ENCODE measurements around the gene POLR3H.

POLR3H gene

DNA sequence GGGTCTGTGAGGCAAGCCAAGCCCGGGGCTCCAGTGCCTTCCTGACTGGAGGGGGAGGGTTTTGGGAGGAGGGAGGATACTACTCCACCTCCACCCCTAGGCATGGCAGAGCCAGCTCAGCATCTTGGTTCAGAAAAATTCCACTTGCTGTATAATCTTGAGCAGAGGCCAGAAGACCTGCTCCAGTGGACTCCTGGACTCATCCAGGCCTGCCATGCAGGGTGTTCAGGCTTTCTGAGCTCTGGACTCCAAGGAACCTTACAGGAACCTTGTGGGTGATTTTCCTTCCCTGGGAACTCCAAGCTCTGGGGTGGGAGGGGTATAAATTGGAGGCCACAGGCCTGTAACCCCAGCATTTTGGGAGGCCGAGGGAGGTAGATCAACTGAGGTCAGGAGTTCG is 26.0 kb upstream of the POLR3H start:
- Histone ChIP-seq H3K9me2 (replicated peaks; ENCODE audit: low read depth, low read length) (no peaks in the 10 kb centered on the region), H3K4me2 (ENCODE audit: low read depth, low read length, poor library complexity, severe bottlenecking) (no peak overlapping the region), H3K9me3 (ENCODE audit: insufficient read depth, low read depth, low read length) (no peaks in the 10 kb centered on the region), H3K4me3 (ENCODE audit: low read length, poor library complexity, severe bottlenecking) (no peak overlapping the region), H3K27me3 (ENCODE audit: insufficient read depth, low read length, poor library complexity, severe bottlenecking) (no peaks in the 10 kb centered on the region), H4K20me1 (ENCODE audit: insufficient read depth, low read length, poor library complexity, severe bottlenecking) (no peaks in the 10 kb centered on the region), H3F3A (ENCODE audit: low read depth) (no peaks in the 10 kb centered on the region), H3K79me2 (ENCODE audit: insufficient read depth, low read length) (no peaks in the 10 kb centered on the region), H3K9ac (ENCODE audit: low read depth, low read length, poor library complexity, severe bottlenecking) (no peak overlapping the region), H3K36me3 (ENCODE audit: insufficient read depth, low read length) (no peaks in the 10 kb centered on the region), H3K4me1 (ENCODE audit: insufficient read depth, low read length, poor library complexity, severe bottlenecking) (no peaks in the 10 kb centered on the region), H2AFZ (ENCODE audit: low read length) (no peak overlapping the region)
- TF ChIP-seq, protein P1, sequence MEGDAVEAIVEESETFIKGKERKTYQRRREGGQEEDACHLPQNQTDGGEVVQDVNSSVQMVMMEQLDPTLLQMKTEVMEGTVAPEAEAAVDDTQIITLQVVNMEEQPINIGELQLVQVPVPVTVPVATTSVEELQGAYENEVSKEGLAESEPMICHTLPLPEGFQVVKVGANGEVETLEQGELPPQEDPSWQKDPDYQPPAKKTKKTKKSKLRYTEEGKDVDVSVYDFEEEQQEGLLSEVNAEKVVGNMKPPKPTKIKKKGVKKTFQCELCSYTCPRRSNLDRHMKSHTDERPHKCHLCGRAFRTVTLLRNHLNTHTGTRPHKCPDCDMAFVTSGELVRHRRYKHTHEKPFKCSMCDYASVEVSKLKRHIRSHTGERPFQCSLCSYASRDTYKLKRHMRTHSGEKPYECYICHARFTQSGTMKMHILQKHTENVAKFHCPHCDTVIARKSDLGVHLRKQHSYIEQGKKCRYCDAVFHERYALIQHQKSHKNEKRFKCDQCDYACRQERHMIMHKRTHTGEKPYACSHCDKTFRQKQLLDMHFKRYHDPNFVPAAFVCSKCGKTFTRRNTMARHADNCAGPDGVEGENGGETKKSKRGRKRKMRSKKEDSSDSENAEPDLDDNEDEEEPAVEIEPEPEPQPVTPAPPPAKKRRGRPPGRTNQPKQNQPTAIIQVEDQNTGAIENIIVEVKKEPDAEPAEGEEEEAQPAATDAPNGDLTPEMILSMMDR (conservative IDR thresholded peaks at IDR 0.05; ENCODE audit: low read length): no peak
- no peak for TF ChIP-seq EZH2phosphoT487 (IDR thresholded peaks at IDR 0.05; ENCODE audit: borderline replicate concordance)

DNA sequence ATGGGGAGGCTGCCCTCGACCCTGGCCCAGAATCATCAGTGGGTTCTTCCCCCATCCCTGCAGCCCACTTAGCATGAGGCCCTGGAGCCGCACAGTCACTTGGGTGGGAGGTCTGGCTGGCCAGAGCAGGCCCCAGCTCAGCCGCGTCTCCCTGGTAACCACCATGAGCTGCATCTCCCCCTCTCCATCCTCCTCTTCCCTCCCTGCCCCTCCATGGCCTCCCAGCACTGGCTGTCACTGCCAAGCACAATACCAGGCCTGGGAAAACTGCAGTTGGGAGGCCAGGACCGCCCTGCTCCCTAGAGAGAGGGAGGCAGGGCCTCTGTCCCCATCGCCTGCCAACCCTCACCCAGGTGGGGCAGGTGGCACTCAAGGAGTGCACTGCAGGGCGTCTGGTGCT is 24.5 kb upstream of the POLR3H start:
- Histone ChIP-seq H3K9me3 (ENCODE audit: insufficient read depth, low read depth, low read length) (no peaks in the 10 kb centered on the region), H3K4me3 (ENCODE audit: low read length, poor library complexity, severe bottlenecking) (no peak overlapping the region), H3K9me2 (replicated peaks; ENCODE audit: low read depth, low read length) (no peaks in the 10 kb centered on the region), H4K20me1 (ENCODE audit: insufficient read depth, low read length, poor library complexity, severe bottlenecking) (no peaks in the 10 kb centered on the region), H3K4me2 (ENCODE audit: low read depth, low read length, poor library complexity, severe bottlenecking) (no peak overlapping the region), H2AFZ (ENCODE audit: low read length) (no peak overlapping the region), H3K27me3 (ENCODE audit: insufficient read depth, low read length, poor library complexity, severe bottlenecking) (no peaks in the 10 kb centered on the region), H3K9ac (ENCODE audit: low read depth, low read length, poor library complexity, severe bottlenecking) (no peak overlapping the region), H3K79me2 (ENCODE audit: insufficient read depth, low read length) (no peaks in the 10 kb centered on the region), H3K36me3 (ENCODE audit: insufficient read depth, low read length) (no peaks in the 10 kb centered on the region), H3F3A (ENCODE audit: low read depth) (no peaks in the 10 kb centered on the region), H3K4me1 (ENCODE audit: insufficient read depth, low read length, poor library complexity, severe bottlenecking) (no peaks in the 10 kb centered on the region)
- no peak for TF ChIP-seq EZH2phosphoT487 (IDR thresholded peaks at IDR 0.05; ENCODE audit: borderline replicate concordance)
- TF ChIP-seq, protein P1 (conservative IDR thresholded peaks at IDR 0.05; ENCODE audit: low read length): no peak

DNA sequence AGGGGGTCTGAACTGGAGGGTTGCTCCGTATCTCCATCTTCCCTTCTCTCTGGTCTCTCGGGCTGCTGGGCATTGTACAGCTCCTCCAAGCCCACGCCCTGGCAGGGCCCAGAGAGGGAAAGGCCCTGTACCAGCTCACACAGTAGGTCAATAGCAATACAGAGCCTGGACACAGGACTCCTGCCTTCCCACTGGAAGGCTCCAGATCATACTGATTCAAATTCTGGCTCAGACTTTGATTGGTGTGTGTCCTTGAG is 23.2 kb upstream of the POLR3H start:
- Histone ChIP-seq H3K9me2 (replicated peaks; ENCODE audit: low read depth, low read length) (no peaks in the 10 kb centered on the region), H2AFZ (ENCODE audit: low read length) (no peak overlapping the region), H3K9ac (ENCODE audit: low read depth, low read length, poor library complexity, severe bottlenecking) (no peak overlapping the region), H4K20me1 (ENCODE audit: insufficient read depth, low read length, poor library complexity, severe bottlenecking) (no peaks in the 10 kb centered on the region), H3K4me2 (ENCODE audit: low read depth, low read length, poor library complexity, severe bottlenecking) (no peak overlapping the region), H3K79me2 (ENCODE audit: insufficient read depth, low read length) (no peaks in the 10 kb centered on the region), H3K27me3 (ENCODE audit: insufficient read depth, low read length, poor library complexity, severe bottlenecking) (no peaks in the 10 kb centered on the region), H3K4me1 (ENCODE audit: insufficient read depth, low read length, poor library complexity, severe bottlenecking) (no peaks in the 10 kb centered on the region), H3F3A (ENCODE audit: low read depth) (no peaks in the 10 kb centered on the region), H3K36me3 (ENCODE audit: insufficient read depth, low read length) (no peaks in the 10 kb centered on the region), H3K9me3 (ENCODE audit: insufficient read depth, low read depth, low read length) (no peaks in the 10 kb centered on the region), H3K4me3 (ENCODE audit: low read length, poor library complexity, severe bottlenecking) (no peak overlapping the region)
- no peak for TF ChIP-seq EZH2phosphoT487 (IDR thresholded peaks at IDR 0.05; ENCODE audit: borderline replicate concordance)
- TF ChIP-seq, protein P1 (conservative IDR thresholded peaks at IDR 0.05; ENCODE audit: low read length): no peak
